Stimulated activated CD8-positive, alpha-beta memory T cell treated with anti-CD3 and anti-CD28 coated beads, Interleukin-4, amount 100 ng/mL, for 48 hours (primary cell): Measurements from ENCODE around the gene TGFBR3.

Experiments
- DNase-seq: peaks from one replicate; pipeline ENCODE4 v3.0.0-alpha.2; 2020

The TGFBR3 gene

GRCh38 chr1:91774520-91775203 lies 111.3 kb downstream of the TGFBR3 start:
- DNase-seq = no peak

GRCh38 chr1:91771717-91772116 lies 114.2 kb downstream of the TGFBR3 start:
- DNase-seq = no peak

GRCh38 chr1:91770667-91771268 lies 115.2 kb downstream of the TGFBR3 start:
- no peak for DNase-seq

GRCh38 chr1:91769742-91770141 lies 116.2 kb downstream of the TGFBR3 start:
- no peak for DNase-seq

GRCh38 chr1:91768786-91769725 lies 116.9 kb downstream of the TGFBR3 start:
- no peak for DNase-seq

GRCh38 chr1:91768120-91768519 lies 117.8 kb downstream of the TGFBR3 start:
- no peak for DNase-seq

GRCh38 chr1:91766883-91767282 lies 119.1 kb downstream of the TGFBR3 start:
- DNase-seq = no peak

- DNase-seq = no peak
Measured at GRCh38 chr1:91765880-91766443, 120.0 kb downstream of the TGFBR3 start.

GRCh38 chr1:91765293-91765692 lies 120.7 kb downstream of the TGFBR3 start:
- DNase-seq = no peak

GRCh38 chr1:91764471-91765115 lies 121.4 kb downstream of the TGFBR3 start:
- DNase-seq = no peak

GRCh38 chr1:91763252-91763651 lies 122.7 kb downstream of the TGFBR3 start:
- DNase-seq = no peak

- no peak for DNase-seq
Measured at GRCh38 chr1:91761295-91761721, 124.6 kb downstream of the TGFBR3 start.

- no peak for DNase-seq
Measured at GRCh38 chr1:91760512-91760911, 125.4 kb downstream of the TGFBR3 start.

- no peak for DNase-seq
Measured at GRCh38 chr1:91759076-91759475, 126.9 kb downstream of the TGFBR3 start.

GRCh38 chr1:91757763-91758460 lies 128.0 kb downstream of the TGFBR3 start:
- DNase-seq = no peak

GRCh38 chr1:91755702-91756287 lies 130.2 kb downstream of the TGFBR3 start:
- no peak for DNase-seq

- DNase-seq = no peak
Measured at GRCh38 chr1:91754816-91755580, 131.0 kb downstream of the TGFBR3 start.

GRCh38 chr1:91754348-91754747 lies 131.6 kb downstream of the TGFBR3 start:
- DNase-seq = peak; percentile 58

- no peak for DNase-seq
Measured at GRCh38 chr1:91753878-91754277, 132.1 kb downstream of the TGFBR3 start.

GRCh38 chr1:91752324-91752723 lies 133.6 kb downstream of the TGFBR3 start:
- no peak for DNase-seq

GRCh38 chr1:91751275-91751674 lies 134.7 kb downstream of the TGFBR3 start:
- no peak for DNase-seq
